Smooth muscle cell (in vitro differentiated cells): ENCODE data around the gene CAMTA2. TPM values are rescaled to one million over a fixed set of nuclear protein-coding genes. Genes with fewer than 3 reads are reported as not detected.
A peak's percentile ranks its signal among the peaks of the same experiment; 100 is the strongest.

Source experiments
- DNase-seq: peaks from one replicate; lab custom pipeline; 2025; ENCODE audit not compliant: unreplicated experiment; lab: John Stamatoyannopoulos, UW
- H2AFZ ChIP-seq: fragments of 200-600 bp; sonication (generic); 2 replicates; pipeline ENCODE4 v1.6.0; 2016; ENCODE audit warnings: antibody characterized with exemption, low read depth, mild to moderate bottlenecking
- H3F3A ChIP-seq: fragments of 200-600 bp; sonication (generic); 2 replicates; pipeline ENCODE4 v1.6.0; 2017; ENCODE audit warnings: antibody characterized with exemption, low read depth
- H3K27ac ChIP-seq: fragments of 200-600 bp; sonication (generic); 2 replicates; pipeline ENCODE4 v1.5.1; 2016; ENCODE audit warnings: low read depth, mild to moderate bottlenecking
- H3K27me3 ChIP-seq: fragments of 200-600 bp; sonication (generic); 2 replicates; pipeline ENCODE4 v1.6.1; 2016; ENCODE audit warnings: low read depth, mild to moderate bottlenecking
- H3K36me3 ChIP-seq: fragments of 200-600 bp; sonication (generic); 2 replicates; pipeline ENCODE4 v1.5.1; 2016; ENCODE audit warnings: low read depth
- H3K4me1 ChIP-seq: fragments of 200-600 bp; sonication (generic); 2 replicates; pipeline ENCODE4 v1.5.1; 2016; ENCODE audit warnings: low read depth
- H3K4me2 ChIP-seq: fragments of 200-600 bp; sonication (generic); 2 replicates; pipeline ENCODE4 v1.6.0; 2016; ENCODE audit warnings: mild to moderate bottlenecking
- H3K4me3 ChIP-seq: fragments of 200-600 bp; sonication (generic); 2 replicates; pipeline ENCODE4 v1.5.1; 2016; ENCODE audit warnings: mild to moderate bottlenecking
- H3K79me2 ChIP-seq: fragments of 200-600 bp; sonication (generic); 2 replicates; pipeline ENCODE4 v1.6.0; 2016; ENCODE audit warnings: low read depth, mild to moderate bottlenecking
- H3K9ac ChIP-seq: fragments of 200-600 bp; sonication (generic); 2 replicates; pipeline ENCODE4 v1.6.0; 2016; ENCODE audit warnings: low read depth
- H3K9me3 ChIP-seq: fragments of 200-600 bp; sonication (generic); replicated peaks from 2 replicates; pipeline ENCODE4 v1.5.1; 2016; ENCODE audit warnings: low read depth
- H4K20me1 ChIP-seq: fragments of 200-600 bp; sonication (generic); 2 replicates; pipeline ENCODE4 v1.6.0; 2016; ENCODE audit warnings: low read depth
- WGBS: methylation state at CpG from one replicate; pipeline ENCODE4 v1.1.7; 2016; ENCODE audit warnings: low lambda C conversion rate; 5-methylcytosine and 5-hydroxymethylcytosine counted together
- polyA plus RNA-seq: library from polyadenylated mRNA; unstranded; fragments of >200 nt; fragmentation: Nextera tagmentation; extraction: Ambion mirVana; gene quantifications from 2 replicates; pipeline ENCODE4 v1.2.1, GENCODE V29; 2016
- total RNA-seq: library from RNA; depleted of rRNA; stranded (reverse); fragments of >200 nt; gene quantifications from 2 replicates; pipeline ENCODE4 v1.2.3, GENCODE V29; 2014
- TF ChIP-seq, protein P1 (sequence below): fragments of 200-600 bp; sonication (generic); IDR thresholded peaks from 2 replicates; pipeline ENCODE4 v1.5.1; 2017; ENCODE audit warnings: borderline replicate concordance, mild to moderate bottlenecking, antibody characterized with exemption; ENCODE audit not compliant: insufficient read depth, poor library complexity, severe bottlenecking

Gene CAMTA2
- total and polyA plus RNA-seq, 2 experiments from 2014 or later = 5.1 to 26.2 TPM

DNA sequence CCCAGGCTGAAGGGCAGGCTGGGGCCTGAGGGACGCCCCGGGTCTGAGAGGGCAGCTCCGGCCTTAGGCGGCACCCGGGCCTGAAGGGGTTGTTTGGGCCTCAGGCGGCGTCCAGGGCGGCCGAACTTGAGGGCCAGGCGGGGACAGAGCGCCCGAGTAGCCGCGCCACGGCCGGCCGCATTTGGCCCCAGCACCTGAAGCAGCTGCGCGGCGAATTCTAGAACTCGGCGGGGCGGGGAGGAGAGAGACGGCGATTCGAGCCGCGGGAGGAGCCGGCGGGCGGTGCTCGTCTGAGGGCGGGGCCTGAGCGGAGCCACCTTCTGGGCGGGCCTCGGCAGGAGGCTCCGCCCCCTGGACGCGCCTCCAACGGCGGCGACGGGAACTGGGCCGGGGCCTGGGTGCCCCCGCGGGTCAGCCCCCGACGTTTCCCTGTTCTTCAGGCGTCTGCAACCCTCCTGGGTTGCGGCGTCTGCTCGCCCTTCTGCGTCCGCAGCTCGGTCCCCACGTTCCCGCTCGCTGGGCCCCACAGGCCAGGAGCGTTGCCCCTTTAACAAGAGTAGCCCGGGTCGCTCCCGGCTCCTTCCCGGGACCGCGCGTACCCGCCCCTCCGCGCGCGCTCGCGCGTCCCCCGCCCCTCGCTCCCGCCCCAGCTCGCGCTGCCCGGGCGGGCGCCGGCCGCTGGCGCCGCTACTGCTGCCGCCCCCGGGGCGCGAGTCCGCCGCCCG is 10.0 kb upstream of the CAMTA2 start, which contains the start of the genes INCA1 and KIF1C:
TSS of gene INCA1 (minus strand) at position 221 of the 725 bp plus-strand sequence. CDS start 3,085 bp downstream, outside the sequence.
TSS of gene KIF1C (plus strand) at position 649 of the 725 bp plus-strand sequence. CDS start 2,297 bp downstream, outside the sequence.
- Histone ChIP-seq H3K4me2 (peak within 1 kb of the TSS; percentile 88), H3K36me3 (no peaks in the 10 kb centered on the region), H2AFZ (peak within 1 kb of the TSS; percentile 86), H3F3A (no peaks in the 10 kb centered on the region), H3K9ac (peak within 1 kb of the TSS; percentile 77), H3K27ac (peak within 1 kb of the TSS; percentile 60), H4K20me1 (peaks cover 21% of the 10 kb centered on the region), H3K27me3 (no peaks in the 10 kb centered on the region), H3K4me1 (peaks cover 13% of the 10 kb centered on the region), H3K9me3 (no peaks in the 10 kb centered on the region), H3K79me2 (peaks cover 16% of the 10 kb centered on the region), H3K4me3 (peak within 1 kb of the TSS; percentile 98)
- 1% methylated on average over 41 of the region's 93 CpGs for WGBS
- peak; percentile 73 for DNase-seq
- TF ChIP-seq, protein P1, sequence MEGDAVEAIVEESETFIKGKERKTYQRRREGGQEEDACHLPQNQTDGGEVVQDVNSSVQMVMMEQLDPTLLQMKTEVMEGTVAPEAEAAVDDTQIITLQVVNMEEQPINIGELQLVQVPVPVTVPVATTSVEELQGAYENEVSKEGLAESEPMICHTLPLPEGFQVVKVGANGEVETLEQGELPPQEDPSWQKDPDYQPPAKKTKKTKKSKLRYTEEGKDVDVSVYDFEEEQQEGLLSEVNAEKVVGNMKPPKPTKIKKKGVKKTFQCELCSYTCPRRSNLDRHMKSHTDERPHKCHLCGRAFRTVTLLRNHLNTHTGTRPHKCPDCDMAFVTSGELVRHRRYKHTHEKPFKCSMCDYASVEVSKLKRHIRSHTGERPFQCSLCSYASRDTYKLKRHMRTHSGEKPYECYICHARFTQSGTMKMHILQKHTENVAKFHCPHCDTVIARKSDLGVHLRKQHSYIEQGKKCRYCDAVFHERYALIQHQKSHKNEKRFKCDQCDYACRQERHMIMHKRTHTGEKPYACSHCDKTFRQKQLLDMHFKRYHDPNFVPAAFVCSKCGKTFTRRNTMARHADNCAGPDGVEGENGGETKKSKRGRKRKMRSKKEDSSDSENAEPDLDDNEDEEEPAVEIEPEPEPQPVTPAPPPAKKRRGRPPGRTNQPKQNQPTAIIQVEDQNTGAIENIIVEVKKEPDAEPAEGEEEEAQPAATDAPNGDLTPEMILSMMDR = no peak

DNA sequence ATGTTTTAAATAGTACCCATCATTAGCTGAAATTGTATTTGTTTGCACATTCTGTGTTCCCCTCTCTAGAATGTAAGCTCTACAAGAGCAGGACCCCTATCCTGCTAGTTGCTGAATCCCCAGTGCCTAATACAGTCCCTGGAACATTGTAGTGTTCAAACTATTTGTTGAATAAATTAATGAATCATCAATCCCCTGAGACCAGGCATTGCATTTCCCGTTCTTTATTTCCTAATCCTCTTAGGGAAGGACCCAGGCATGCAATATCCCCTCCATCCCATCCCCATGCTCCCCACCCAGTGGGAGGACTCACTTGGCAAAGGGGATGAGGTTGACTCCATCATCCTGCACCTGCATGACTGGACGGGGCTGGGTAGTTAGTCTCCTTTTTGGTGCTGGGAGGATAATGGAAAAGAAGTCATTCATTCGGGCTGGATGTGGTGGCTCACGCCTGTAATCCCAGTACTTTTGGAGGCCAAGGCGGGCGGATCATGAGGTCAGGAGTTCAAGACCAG is 6.7 kb upstream of the CAMTA2 start:
- TF ChIP-seq, protein P1 = no peak
- H3K4me2 ChIP-seq = no peak overlapping the region
- no peak overlapping the region for H3K9ac ChIP-seq
- 92% methylated on average over 6 of the region's 6 CpGs for WGBS
- H3K27ac ChIP-seq = no peak overlapping the region
- H3F3A ChIP-seq = no peaks in the 10 kb centered on the region
- peaks cover 11% of the 10 kb centered on the region for H3K4me1 ChIP-seq
- H3K79me2 ChIP-seq = peaks cover 12% of the 10 kb centered on the region
- no peaks in the 10 kb centered on the region for H3K36me3 ChIP-seq
- H2AFZ ChIP-seq = no peak overlapping the region
- no peak for DNase-seq
- no peak overlapping the region for H3K4me3 ChIP-seq
- H3K9me3 ChIP-seq = no peaks in the 10 kb centered on the region
- peaks cover 6% of the 10 kb centered on the region for H4K20me1 ChIP-seq
- H3K27me3 ChIP-seq = no peaks in the 10 kb centered on the region

DNA sequence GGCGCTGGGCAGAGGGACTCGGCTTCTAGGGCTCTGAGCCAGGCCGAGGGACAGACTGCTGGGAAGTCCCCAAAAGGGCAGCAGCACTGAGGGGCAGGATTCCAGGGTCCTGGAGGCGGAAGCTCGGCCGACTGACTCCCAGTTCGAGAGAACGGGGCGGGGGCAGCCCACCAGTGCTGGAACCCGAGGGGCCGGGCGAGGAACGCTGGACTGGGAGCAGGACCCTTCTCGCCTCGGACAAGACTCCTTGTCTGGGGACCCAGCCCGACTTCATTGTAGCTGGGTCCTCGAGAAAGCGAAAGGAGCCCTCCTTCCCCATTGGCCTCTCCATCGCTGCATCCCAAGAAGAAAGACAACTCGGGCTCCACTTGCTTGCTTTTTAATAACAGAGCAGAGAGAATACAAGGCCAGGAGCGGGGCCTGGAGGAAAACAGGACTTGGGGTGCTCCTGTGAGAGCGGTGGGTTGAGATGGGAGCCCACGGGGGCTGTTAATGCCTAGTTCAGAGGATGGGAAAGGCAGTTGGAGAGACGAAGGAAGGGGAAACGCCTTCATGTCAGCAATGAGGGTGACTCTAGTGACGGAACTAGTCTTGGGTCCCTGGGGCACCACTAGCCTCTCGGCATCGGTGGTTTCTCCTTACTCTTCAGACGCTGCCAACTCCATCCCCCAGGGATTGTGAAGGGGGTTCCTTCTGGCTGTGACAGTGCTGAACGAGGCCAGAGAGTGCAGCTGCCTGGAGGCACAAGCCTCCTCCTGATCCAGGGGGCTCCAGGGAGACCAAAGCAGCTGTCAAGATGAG is 492 bp upstream of the CAMTA2 start:
- H3K27ac ChIP-seq = peak overlapping the region; percentile 68
- peak overlapping the region; percentile 97 for H2AFZ ChIP-seq
- peak overlapping the region; percentile 79 for H3K9ac ChIP-seq
- 19% methylated on average over 27 of the region's 30 CpGs for WGBS
- peaks cover 8% of the 10 kb centered on the region for H3K4me1 ChIP-seq
- peak overlapping the region; percentile 89 for H3K4me2 ChIP-seq
- H3K9me3 ChIP-seq = no peaks in the 10 kb centered on the region
- H3K79me2 ChIP-seq = no peaks in the 10 kb centered on the region
- no peaks in the 10 kb centered on the region for H3K27me3 ChIP-seq
- H4K20me1 ChIP-seq = no peaks in the 10 kb centered on the region
- DNase-seq = no peak
- TF ChIP-seq, protein P1 = no peak
- no peaks in the 10 kb centered on the region for H3K36me3 ChIP-seq
- no peaks in the 10 kb centered on the region for H3F3A ChIP-seq
- peak overlapping the region; percentile 91 for H3K4me3 ChIP-seq
